CD4-positive, alpha-beta memory T cell (primary cell): ENCODE measurements around the gene ITGB1BP1. TPM values are rescaled to one million over a fixed set of nuclear protein-coding genes. Genes with fewer than 3 reads are reported as not detected.

Experiments
- CTCF ChIA-PET: fragments of 350-600 bp; sonication (Branson Sonifier 250); formaldehyde crosslinking; loops from one replicate; lab custom pipeline; 2021; ENCODE audit warnings: inconsistent platforms; ENCODE audit not compliant: partially characterized antibody; lab: Charles Lee
- POLR2A ChIA-PET: fragments of 350-600 bp; sonication (Branson Sonifier 250); formaldehyde crosslinking; loops from one replicate; lab custom pipeline; 2021; ENCODE audit not compliant: partially characterized antibody; lab: Charles Lee
- DNase-seq, 5 donors: peaks; one replicate each; pipeline versions ENCODE4 v3.0.0 to v3.0.0-alpha.2; 2020 to 2022; ENCODE audit warnings: mixed read lengths in 1 of 5
- H3K27ac ChIP-seq: one replicate; pipeline ENCODE4 v1.7.0; 2013; ENCODE audit warnings: low read depth, low read length
- H3K27me3 ChIP-seq: 2 replicates; pipeline ENCODE4 v1.7.0; 2013; ENCODE audit warnings: mild to moderate bottlenecking, low read length, moderate library complexity; ENCODE audit not compliant: insufficient read depth
- H3K36me3 ChIP-seq: 2 replicates; pipeline ENCODE4 v1.7.0; 2013; ENCODE audit warnings: mild to moderate bottlenecking, low read length, moderate library complexity; ENCODE audit not compliant: insufficient read depth
- H3K4me1 ChIP-seq: 2 replicates; pipeline ENCODE4 v1.7.0; 2013; ENCODE audit warnings: mild to moderate bottlenecking, low read length, moderate library complexity; ENCODE audit not compliant: insufficient read depth
- H3K4me3 ChIP-seq, 2 donors: one replicate each; pipeline ENCODE4 v1.7.0; 2013; ENCODE audit warnings: low read length in 2 of 2, mild to moderate bottlenecking in 1 of 2
- H3K9me3 ChIP-seq, 2 donors: one replicate each; pipeline ENCODE4 v1.7.0; 2013; ENCODE audit warnings: low read length in 2 of 2, control low read depth in 1 of 2; ENCODE audit not compliant: control insufficient read depth in 1 of 2
- H3K27ac Mint-ChIP-seq, 7 donors: one replicate each; pipeline ENCODE4 v1.8.0; 2020 to 2021; ENCODE audit warnings: mixed read lengths in 7 of 7, mild to moderate bottlenecking in 6 of 7, inconsistent platforms in 3 of 7, moderate library complexity in 3 of 7
- H3K27me3 Mint-ChIP-seq, 2 donors: one replicate each; pipeline ENCODE4 v1.8.0; 2020 to 2021; ENCODE audit warnings: mixed read lengths in 2 of 2
- H3K36me3 Mint-ChIP-seq, 2 donors: one replicate each; pipeline ENCODE4 v1.8.0; 2020 to 2021; ENCODE audit warnings: mixed read lengths in 2 of 2, inconsistent platforms in 1 of 2, mild to moderate bottlenecking in 1 of 2
- H3K4me1 Mint-ChIP-seq, 4 donors: one replicate each; pipeline ENCODE4 v1.8.0; 2020 to 2021; ENCODE audit warnings: mixed read lengths in 4 of 4, mild to moderate bottlenecking in 1 of 4
- H3K4me3 Mint-ChIP-seq, 8 donors: one replicate each; pipeline ENCODE4 v1.8.0; 2020 to 2021; ENCODE audit warnings: mixed read lengths in 8 of 8, mild to moderate bottlenecking in 7 of 8, moderate library complexity in 6 of 8, inconsistent platforms in 3 of 8
- H3K9me3 Mint-ChIP-seq, 8 donors: one replicate each; pipeline ENCODE4 v1.8.0; 2020 to 2021; ENCODE audit warnings: mixed read lengths in 8 of 8, mild to moderate bottlenecking in 5 of 8, inconsistent platforms in 3 of 8, moderate library complexity in 1 of 8
- intact Hi-C: fragments of 100-400 bp; cut with micrococcal nuclease; formaldehyde crosslinking; loops from one replicate; pipeline ENCODE4 v1.15.1; 2023
- polyA plus RNA-seq, 2 donors: library from polyadenylated mRNA; unstranded; fragments of 300-500 nt; fragmentation: Illumina TruSeq; gene quantifications; one replicate each; pipeline ENCODE4 v1.2.3, GENCODE V29; 2021
- total RNA-seq, 2 experiments: library from RNA; stranded (reverse); gene quantifications; one replicate each; pipeline ENCODE4 v1.2.3, GENCODE V29; 2021

The ITGB1BP1 gene
- total and polyA plus RNA-seq, 4 experiments from 2014 or later: 55.1 to 161 (median 90.0) TPM

DNA sequence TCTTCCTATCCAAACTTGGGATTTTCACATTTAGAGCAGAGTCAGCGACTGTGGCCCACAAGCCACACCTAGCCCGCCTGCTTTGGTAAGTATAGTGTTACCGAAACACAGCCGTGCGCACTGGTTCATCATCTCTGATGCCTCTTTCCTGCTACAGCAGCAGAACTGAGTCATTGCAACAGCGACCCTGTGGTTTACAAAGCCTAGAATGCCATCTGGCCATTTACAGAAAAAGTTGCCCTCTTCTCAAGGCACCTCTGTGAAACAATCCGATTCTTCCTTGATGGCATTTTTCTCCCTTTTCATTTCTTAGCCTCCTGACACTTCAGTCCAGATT is 40.3 kb upstream of the ITGB1BP1 start:
- Histone ChIP-seq H3K9me3 (no peaks in the 10 kb centered on the region), H3K4me1 (no peaks in the 10 kb centered on the region), H3K27me3 (no peaks in the 10 kb centered on the region), H3K4me3 (no peak overlapping the region), H3K36me3 (peaks cover 5% of the 10 kb centered on the region), H3K27ac (no peak overlapping the region)
- DNase-seq: no peak
- H3K4me1 Mint-ChIP-seq: peaks cover 0 to 10% (median 4%) of the 10 kb centered on the region in 4 donors
- POLR2A ChIA-PET: no interaction called here
- peaks cover 35 to 37% of the 10 kb centered on the region in 2 donors for H3K36me3 Mint-ChIP-seq
- intact Hi-C loops: no loop called here
- H3K27me3 Mint-ChIP-seq: no peaks in the 10 kb centered on the region
- H3K4me3 Mint-ChIP-seq: no peak overlapping the region
- H3K27ac Mint-ChIP-seq: peak overlapping the region in 1 of 7 donors; percentile 81
- CTCF ChIA-PET: no interaction called here
- no peaks in the 10 kb centered on the region for H3K9me3 Mint-ChIP-seq

DNA sequence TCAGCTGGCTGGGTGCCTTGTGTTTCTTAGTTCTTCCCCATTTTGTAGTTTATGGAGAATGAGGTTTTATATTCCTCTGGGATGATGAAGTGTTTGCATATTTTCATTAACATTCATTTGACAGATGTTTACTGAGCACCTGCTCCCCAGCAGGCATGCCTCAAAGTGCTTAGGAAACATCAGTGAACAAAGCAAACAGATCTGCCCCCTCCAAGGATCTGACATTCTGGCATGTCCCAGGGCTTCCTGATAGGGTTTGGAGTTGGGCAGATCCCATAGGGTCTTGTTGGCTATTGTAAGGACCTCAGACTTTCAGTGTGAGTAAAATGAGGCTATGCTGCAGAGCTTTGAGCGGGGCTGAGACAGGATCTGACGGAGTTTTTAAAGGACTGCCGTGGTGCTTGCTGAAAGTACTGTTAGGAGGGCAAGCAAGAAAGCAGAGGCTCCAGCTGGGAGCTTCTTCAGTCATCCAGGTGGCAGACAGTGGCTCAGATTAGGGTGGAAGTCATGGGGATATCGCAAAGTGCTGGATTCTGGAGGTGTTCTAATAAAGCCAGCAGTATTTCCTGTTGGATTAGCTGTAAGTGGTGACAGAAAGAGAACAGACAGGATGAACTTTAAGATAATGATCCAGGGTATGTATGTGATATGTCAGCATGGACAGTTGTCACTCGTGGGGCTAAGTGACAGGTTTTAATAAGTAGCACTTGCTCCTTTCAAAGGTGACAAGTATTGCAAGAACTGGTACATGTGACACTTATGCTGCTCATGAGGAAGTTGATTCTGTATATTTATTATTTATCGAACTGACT is 39.8 kb upstream of the ITGB1BP1 start:
- no peak for DNase-seq
- Histone ChIP-seq H3K27ac (no peak overlapping the region), H3K4me1 (no peaks in the 10 kb centered on the region), H3K4me3 (no peak overlapping the region), H3K27me3 (no peaks in the 10 kb centered on the region), H3K36me3 (peaks cover 5% of the 10 kb centered on the region), H3K9me3 (no peaks in the 10 kb centered on the region)
- Mint-ChIP-seq H3K27me3 (no peaks in the 10 kb centered on the region), H3K4me3 (no peak overlapping the region), H3K4me1 (peaks cover 0 to 10% (median 4%) of the 10 kb centered on the region in 4 donors), H3K9me3 (no peaks in the 10 kb centered on the region), H3K36me3 (peaks cover 35 to 37% of the 10 kb centered on the region in 2 donors), H3K27ac (peak overlapping the region in 3 of 7 donors; percentile 23 to 29 (median 24))
- POLR2A ChIA-PET: no interaction called here
- CTCF ChIA-PET: no interaction called here
- intact Hi-C loops: no loop called here

DNA sequence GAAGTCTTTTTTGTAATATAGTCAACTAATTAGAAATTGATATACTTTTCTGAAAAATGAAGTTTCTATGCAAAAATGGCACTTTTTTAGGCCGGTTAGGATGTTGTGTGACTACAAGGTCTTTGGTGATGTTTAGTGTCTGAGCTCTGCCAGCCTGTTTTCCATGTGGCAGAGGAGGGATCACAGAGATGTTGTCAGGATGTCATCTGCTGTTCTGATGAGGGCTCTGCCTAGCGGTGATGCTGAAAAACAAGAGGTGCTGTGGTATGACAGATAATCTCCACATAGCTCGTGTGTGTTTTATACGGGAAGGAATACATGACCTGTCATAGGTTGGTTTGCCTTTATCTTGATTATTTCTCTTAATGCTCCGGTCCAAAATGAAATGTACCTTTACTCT is 39.0 kb upstream of the ITGB1BP1 start:
- H3K36me3 ChIP-seq: peaks cover 5% of the 10 kb centered on the region
- CTCF ChIA-PET: no interaction called here
- Mint-ChIP-seq H3K4me1 (peaks cover 0 to 10% (median 4%) of the 10 kb centered on the region in 4 donors), H3K9me3 (no peaks in the 10 kb centered on the region), H3K27ac (peak overlapping the region in 1 of 7 donors; percentile 42), H3K27me3 (no peaks in the 10 kb centered on the region), H3K36me3 (peaks cover 35 to 40% of the 10 kb centered on the region in 2 donors), H3K4me3 (peak overlapping the region in 1 of 8 donors; percentile 36)
- H3K27ac ChIP-seq: no peak overlapping the region
- H3K4me1 ChIP-seq: no peaks in the 10 kb centered on the region
- intact Hi-C loops: no loop called here
- POLR2A ChIA-PET: interaction anchor here (0.5 kb wide), 1 partner anchor 41 kb away, joined by 3 read pairs; no protein-coding TSS in a partner anchor
- no peaks in the 10 kb centered on the region for H3K27me3 ChIP-seq
- no peak overlapping the region for H3K4me3 ChIP-seq
- no peaks in the 10 kb centered on the region for H3K9me3 ChIP-seq
- no peak for DNase-seq

DNA sequence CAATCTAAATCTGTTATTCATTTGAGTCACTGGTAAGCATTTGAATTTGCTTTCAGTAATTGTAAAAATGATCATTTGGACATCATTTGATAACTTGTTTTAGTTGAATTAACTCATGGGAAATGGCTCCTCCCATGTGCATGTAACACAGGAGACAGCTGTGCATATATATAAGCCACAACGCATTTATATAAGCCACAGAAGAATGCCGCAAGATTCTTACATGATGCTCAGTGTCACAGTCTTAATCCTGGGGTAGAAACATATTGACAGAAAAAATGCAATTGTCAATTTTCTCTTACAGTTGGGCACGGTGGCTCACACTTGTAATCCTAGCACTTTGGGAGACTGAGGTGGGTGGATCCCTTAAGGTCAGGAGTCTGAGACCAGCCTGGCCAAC is 37.8 kb upstream of the ITGB1BP1 start:
- DNase-seq: no peak
- intact Hi-C loops: no loop called here
- ChIA-PET CTCF (no interaction called here), POLR2A (interaction anchor here (0.6 kb wide), 1 partner anchor 819 kb away, joined by 3 read pairs; no protein-coding TSS in a partner anchor)
- Mint-ChIP-seq H3K27ac (peak overlapping the region in 1 of 7 donors; percentile 22), H3K36me3 (peaks cover 35 to 45% of the 10 kb centered on the region in 2 donors), H3K9me3 (no peaks in the 10 kb centered on the region), H3K4me3 (no peak overlapping the region), H3K4me1 (peaks cover 0 to 10% (median 4%) of the 10 kb centered on the region in 4 donors), H3K27me3 (no peaks in the 10 kb centered on the region)
- no peaks in the 10 kb centered on the region for H3K4me1 ChIP-seq
- H3K9me3 ChIP-seq: no peaks in the 10 kb centered on the region
- no peaks in the 10 kb centered on the region for H3K27me3 ChIP-seq
- no peak overlapping the region for H3K4me3 ChIP-seq
- H3K27ac ChIP-seq: no peak overlapping the region
- peaks cover 5% of the 10 kb centered on the region for H3K36me3 ChIP-seq

DNA sequence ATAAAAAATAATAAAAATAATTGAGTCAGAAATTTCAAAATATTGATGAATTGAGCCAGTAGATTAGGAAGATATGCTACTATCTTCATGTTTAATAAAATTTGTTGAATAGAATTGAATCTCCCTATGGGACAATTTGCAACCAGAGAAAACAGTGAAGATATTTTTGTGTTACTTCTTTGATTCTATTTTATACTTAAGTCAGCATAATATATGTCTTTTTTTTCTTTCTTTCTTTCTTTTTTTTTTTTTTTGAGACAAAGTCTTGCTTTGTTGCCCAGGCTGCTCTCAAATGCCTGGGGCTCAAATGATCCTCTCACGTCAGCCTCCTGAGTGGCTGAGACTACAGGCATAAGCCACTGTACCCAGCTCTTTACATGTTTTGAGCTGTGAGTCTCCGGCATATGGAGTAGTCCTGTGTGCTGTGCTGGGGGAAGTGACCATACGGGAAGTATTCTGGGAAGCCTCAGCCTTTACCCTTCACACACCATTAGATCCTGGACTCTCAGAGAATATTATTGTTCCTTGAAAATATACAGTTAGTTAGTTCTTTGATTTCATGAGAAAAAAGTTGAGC is 37.2 kb upstream of the ITGB1BP1 start:
- H3K4me1 Mint-ChIP-seq: peaks cover 0 to 10% (median 4%) of the 10 kb centered on the region in 4 donors
- no peaks in the 10 kb centered on the region for H3K27me3 ChIP-seq
- ChIA-PET CTCF (no interaction called here), POLR2A (no interaction called here)
- H3K4me1 ChIP-seq: no peaks in the 10 kb centered on the region
- intact Hi-C loops: no loop called here
- H3K9me3 Mint-ChIP-seq: no peaks in the 10 kb centered on the region
- DNase-seq: no peak
- H3K4me3 ChIP-seq: no peak overlapping the region
- no peak overlapping the region for H3K27ac ChIP-seq
- H3K36me3 Mint-ChIP-seq: peaks cover 34 to 44% of the 10 kb centered on the region in 2 donors
- H3K9me3 ChIP-seq: no peaks in the 10 kb centered on the region
- H3K27ac Mint-ChIP-seq: peak overlapping the region in 1 of 7 donors; percentile 43
- no peak overlapping the region for H3K4me3 Mint-ChIP-seq
- H3K36me3 ChIP-seq: no peaks in the 10 kb centered on the region
- H3K27me3 Mint-ChIP-seq: no peaks in the 10 kb centered on the region

DNA sequence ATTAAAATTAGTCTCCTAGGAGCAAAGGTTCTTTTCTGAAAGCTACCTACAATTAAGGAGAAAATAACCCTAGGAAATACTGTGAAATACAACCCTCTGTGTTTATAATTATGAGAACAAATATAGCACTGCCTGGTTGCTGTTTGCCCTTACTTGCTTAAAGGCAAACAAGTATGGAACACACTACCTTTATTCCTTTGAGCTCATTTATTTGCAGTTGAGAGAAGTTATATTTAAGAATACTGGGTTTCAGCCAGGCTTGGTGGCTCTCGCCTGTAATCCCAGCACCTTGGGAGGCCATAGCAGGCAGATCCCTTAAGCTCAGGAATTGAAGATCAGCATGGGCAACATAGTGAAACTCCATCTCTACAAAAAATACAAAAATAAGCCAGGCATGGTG is 27.9 kb upstream of the ITGB1BP1 start:
- no peaks in the 10 kb centered on the region for H3K27me3 ChIP-seq
- intact Hi-C loops: no loop called here
- Mint-ChIP-seq H3K4me1 (no peaks in the 10 kb centered on the region), H3K9me3 (no peaks in the 10 kb centered on the region), H3K36me3 (peaks cover 32 to 46% of the 10 kb centered on the region in 2 donors), H3K4me3 (no peak overlapping the region), H3K27me3 (no peaks in the 10 kb centered on the region), H3K27ac (peak overlapping the region in 1 of 7 donors; percentile 2)
- no peaks in the 10 kb centered on the region for H3K4me1 ChIP-seq
- H3K9me3 ChIP-seq: no peaks in the 10 kb centered on the region
- peaks cover 18% of the 10 kb centered on the region for H3K36me3 ChIP-seq
- DNase-seq: no peak
- no peak overlapping the region for H3K4me3 ChIP-seq
- CTCF ChIA-PET: no interaction called here
- POLR2A ChIA-PET: interaction anchor here (1.0 kb wide), 1 partner anchor 27 kb away, joined by 3 read pairs; the partner anchor contains the start of genes CPSF3 and ITGB1BP1
- H3K27ac ChIP-seq: no peak overlapping the region

DNA sequence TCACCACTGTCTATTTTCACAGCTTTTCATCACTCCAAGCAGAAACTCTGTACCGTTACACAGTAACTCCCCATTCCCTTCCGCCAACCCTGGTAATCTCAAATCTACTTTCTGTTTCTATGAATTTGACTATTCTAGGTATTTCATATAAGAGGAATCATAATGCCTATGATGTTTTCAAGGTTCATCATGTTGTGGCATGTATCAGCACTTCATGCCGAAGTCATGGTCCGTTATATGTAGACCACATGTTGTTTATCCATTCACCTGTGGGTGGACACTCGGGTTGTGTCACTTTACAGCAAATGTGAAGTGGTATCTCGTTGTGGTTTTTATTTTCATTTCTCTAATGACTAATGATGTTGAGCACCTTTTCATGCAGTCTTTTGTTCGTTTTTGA is 21.8 kb upstream of the ITGB1BP1 start:
- Mint-ChIP-seq H3K4me3 (peak overlapping the region in 2 of 8 donors; percentile 9 to 11), H3K4me1 (peaks cover 6 to 19% (median 11%) of the 10 kb centered on the region in 4 donors), H3K27ac (peak overlapping the region in 3 of 7 donors; percentile 37 to 60 (median 48)), H3K9me3 (no peaks in the 10 kb centered on the region), H3K36me3 (peaks cover 48 to 60% of the 10 kb centered on the region in 2 donors), H3K27me3 (no peaks in the 10 kb centered on the region)
- no peaks in the 10 kb centered on the region for H3K9me3 ChIP-seq
- no peak for DNase-seq
- H3K4me1 ChIP-seq: no peaks in the 10 kb centered on the region
- no peaks in the 10 kb centered on the region for H3K27me3 ChIP-seq
- ChIA-PET CTCF (no interaction called here), POLR2A (no interaction called here)
- H3K36me3 ChIP-seq: peaks cover 24% of the 10 kb centered on the region
- intact Hi-C loops: no loop called here
- H3K27ac ChIP-seq: no peak overlapping the region
- H3K4me3 ChIP-seq: no peak overlapping the region
